22Rv1 (cell line): ENCODE measurements around the gene AHCYL1.

Experiments used
- H3K27ac ChIP-seq: fragments of 450-650 bp; 2 replicates; pipeline ENCODE4 v1.5.1; 2017
- ZFX ChIP-seq: fragments of 450-650 bp; IDR thresholded peaks from 2 replicates; pipeline ENCODE4 v1.6.1; 2017; ENCODE audit warnings: antibody characterized with exemption, borderline replicate concordance
- TF ChIP-seq, protein P1 (sequence below): fragments of 450-650 bp; IDR thresholded peaks from 2 replicates; pipeline ENCODE4 v1.5.1; 2017; ENCODE audit warnings: mild to moderate bottlenecking

Gene AHCYL1

DNA sequence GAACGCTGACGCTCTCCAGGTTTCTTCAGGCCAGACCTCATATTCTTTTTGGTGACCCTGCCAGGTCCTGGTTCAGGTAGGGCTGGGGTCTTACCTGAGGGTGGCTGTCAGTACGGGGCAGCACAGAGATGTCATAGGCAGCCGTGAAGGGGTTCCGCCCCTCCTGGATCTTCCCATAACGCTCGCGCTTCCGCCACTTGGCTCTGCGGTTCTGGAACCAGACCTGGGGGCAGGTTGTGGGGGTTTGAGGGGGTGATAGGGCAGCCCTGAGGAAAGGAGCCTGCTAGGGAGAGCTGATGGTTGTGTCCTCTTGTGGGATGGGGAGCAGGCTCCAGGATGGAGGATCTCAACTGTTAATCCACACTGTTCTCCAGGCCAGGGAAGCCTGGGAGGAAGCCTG lies 76.8 kb downstream of the AHCYL1 start:
- no peak for TF ChIP-seq ZFX
- TF ChIP-seq, protein P1, sequence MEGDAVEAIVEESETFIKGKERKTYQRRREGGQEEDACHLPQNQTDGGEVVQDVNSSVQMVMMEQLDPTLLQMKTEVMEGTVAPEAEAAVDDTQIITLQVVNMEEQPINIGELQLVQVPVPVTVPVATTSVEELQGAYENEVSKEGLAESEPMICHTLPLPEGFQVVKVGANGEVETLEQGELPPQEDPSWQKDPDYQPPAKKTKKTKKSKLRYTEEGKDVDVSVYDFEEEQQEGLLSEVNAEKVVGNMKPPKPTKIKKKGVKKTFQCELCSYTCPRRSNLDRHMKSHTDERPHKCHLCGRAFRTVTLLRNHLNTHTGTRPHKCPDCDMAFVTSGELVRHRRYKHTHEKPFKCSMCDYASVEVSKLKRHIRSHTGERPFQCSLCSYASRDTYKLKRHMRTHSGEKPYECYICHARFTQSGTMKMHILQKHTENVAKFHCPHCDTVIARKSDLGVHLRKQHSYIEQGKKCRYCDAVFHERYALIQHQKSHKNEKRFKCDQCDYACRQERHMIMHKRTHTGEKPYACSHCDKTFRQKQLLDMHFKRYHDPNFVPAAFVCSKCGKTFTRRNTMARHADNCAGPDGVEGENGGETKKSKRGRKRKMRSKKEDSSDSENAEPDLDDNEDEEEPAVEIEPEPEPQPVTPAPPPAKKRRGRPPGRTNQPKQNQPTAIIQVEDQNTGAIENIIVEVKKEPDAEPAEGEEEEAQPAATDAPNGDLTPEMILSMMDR = no peak
- no peak overlapping the region for H3K27ac ChIP-seq

- no peak overlapping the region for H3K27ac ChIP-seq
- TF ChIP-seq ZFX = no peak
- TF ChIP-seq, protein P1 = no peak
Measured at GRCh38 chr1:110062612-110063011, 78.0 kb downstream of the AHCYL1 start.

DNA sequence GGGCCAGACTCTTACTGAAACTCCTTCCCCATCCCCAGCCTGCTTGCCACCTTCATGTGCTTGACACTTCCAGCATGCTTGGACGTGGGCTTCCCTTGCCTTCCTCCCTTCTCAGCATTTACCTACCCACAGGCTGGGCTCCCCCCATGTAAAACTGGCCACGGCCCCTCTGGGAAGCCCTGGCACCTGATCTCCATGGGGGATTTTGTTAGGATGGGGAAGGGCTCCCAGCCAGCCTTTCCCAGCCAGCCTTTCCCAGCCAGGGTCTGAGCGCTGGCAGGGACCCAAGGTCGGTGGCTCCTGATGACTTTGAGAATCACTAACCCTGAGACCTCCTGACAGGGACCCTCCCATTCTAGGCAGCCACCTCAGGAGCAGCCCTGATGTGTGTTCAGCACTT lies 79.2 kb downstream of the AHCYL1 start:
- TF ChIP-seq, protein P1 = no peak
- no peak for TF ChIP-seq ZFX
- no peak overlapping the region for H3K27ac ChIP-seq

DNA sequence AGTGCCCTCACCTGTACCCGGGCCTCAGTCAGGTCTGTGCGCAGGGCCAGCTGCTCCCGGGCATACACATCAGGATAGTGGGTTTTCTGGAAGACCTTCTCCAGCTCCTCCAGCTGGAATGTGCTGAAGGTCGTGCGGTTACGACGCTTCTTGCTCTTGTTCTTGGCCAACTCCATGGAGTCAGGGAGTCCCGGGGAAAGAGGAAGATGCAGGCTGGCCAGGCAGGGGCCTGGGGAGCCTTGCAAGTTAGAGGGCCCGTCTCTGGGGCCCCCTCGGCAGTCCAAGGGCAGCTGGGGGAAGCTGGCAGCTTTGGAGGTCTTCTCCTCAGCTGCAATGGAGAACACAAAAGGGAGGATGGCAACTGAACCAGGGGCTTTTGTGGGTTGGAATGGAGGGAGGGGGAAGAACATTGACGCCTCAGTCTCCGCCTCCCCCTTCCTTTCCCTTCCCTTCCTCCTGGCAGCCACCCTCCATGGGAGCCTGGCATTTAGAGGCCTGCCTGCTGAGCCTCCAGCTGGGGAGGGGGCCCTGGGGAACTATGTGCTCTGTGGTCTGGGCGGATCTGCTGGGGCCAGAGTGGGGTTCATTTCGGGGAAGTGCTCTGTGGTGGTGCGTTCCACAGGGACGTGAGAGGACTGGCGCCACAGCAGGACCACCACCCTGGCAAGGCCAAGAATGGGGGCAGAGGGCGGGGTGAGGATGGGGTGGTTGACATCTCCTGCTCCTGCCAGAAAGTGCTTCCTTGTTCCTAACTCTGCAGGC lies 80.2 kb downstream of the AHCYL1 start:
- TF ChIP-seq, protein P1 = no peak
- TF ChIP-seq ZFX = no peak
- no peak overlapping the region for H3K27ac ChIP-seq

- TF ChIP-seq, protein P1 = no peak
- TF ChIP-seq ZFX = no peak
- H3K27ac ChIP-seq = no peak overlapping the region
Measured at GRCh38 chr1:110065841-110066240, 81.3 kb downstream of the AHCYL1 start.

GRCh38 chr1:110067479-110067892 lies 82.9 kb downstream of the AHCYL1 start:
- TF ChIP-seq, protein P1 = no peak

DNA sequence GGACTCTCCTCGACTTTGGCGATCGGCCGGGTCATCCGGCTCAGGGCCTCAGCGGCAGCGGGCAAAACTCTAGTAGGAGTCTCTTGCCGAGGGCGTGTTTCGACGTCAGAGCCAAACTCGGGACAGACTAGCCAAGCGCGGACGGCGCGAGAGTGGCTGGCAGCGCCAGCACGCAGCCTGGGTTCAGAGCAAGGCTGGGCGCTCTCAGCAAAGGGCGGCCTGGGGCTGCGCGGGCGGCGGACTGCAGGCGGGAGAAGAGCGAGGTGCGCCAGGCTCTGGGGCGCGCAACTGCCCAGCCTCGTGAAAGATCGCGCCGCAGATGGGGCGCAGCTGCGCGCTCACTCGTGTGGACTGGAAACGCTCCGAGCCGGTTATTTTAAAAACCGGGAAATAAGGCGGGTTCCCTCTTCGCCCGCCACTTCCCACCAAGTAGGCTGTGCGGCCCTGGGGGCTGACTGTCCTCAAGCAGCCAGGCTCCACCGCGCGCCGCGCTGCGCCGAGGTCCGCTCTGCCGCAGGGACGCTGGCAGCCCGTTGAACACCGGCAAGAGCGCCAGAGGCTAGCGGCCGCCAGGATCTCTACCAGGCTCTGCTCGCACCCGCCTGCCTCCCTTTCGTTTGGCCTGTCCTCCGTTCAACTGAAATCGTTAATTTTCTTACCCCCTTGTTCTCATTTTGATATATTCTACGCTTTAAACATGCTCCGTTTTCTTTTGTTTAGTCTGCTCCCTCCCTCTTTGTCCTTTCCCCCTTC lies 83.5 kb downstream of the AHCYL1 start:
- TF ChIP-seq ZFX = no peak
- H3K27ac ChIP-seq = no peak overlapping the region

More at GRCh38 chr1:110067479-110067892, 82.9 kb downstream of the AHCYL1 start:
- H3K27ac ChIP-seq = no peak overlapping the region
